ENCODE measurements around the gene SPATA33.
A peak's percentile ranks its signal among the peaks of the same experiment; 100 is the strongest.
"Not testable (repeated sequence)": the region's sequence is repeated elsewhere in the genome, so short reads cannot be mapped to it uniquely, and the experiment has no call there.

The SPATA33 gene

DNA sequence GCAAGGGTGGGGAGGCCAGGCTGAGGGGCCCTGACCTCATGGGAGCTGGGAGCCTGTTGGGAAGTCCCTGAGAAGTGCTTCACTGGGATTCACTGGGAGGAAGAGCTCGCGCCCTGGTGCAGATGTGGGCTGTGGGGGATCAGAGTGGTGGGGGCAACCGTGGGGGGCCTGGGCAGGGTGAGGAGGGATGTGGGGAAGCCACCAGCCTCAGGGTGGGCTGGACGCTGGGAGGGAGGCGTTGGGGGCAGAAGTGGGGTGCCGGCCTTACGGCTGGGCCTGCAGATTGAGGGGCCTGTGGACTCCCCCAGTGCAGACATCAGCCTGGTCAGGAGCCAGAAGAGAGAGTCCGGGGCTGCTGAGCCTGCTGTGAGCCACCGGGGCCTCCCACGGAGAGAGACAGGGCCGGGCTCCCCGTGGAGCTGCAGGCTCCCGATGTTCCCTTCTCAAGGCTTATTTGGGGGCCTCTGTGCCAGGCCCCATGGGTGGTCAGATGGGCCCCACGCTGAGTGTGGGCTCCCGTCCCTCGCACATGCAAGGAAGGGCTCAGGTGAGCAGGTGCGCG, 36.4 kb upstream of the SPATA33 start:
- no peak for DNase-seq (ENCODE audit: low read depth)
- TF ChIP-seq, protein P1, sequence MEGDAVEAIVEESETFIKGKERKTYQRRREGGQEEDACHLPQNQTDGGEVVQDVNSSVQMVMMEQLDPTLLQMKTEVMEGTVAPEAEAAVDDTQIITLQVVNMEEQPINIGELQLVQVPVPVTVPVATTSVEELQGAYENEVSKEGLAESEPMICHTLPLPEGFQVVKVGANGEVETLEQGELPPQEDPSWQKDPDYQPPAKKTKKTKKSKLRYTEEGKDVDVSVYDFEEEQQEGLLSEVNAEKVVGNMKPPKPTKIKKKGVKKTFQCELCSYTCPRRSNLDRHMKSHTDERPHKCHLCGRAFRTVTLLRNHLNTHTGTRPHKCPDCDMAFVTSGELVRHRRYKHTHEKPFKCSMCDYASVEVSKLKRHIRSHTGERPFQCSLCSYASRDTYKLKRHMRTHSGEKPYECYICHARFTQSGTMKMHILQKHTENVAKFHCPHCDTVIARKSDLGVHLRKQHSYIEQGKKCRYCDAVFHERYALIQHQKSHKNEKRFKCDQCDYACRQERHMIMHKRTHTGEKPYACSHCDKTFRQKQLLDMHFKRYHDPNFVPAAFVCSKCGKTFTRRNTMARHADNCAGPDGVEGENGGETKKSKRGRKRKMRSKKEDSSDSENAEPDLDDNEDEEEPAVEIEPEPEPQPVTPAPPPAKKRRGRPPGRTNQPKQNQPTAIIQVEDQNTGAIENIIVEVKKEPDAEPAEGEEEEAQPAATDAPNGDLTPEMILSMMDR (conservative IDR thresholded peaks at IDR 0.05; ENCODE audit: low read depth, low read length): no peak
- no peak overlapping the region for H3K4me3 ChIP-seq (ENCODE audit: low read length)

DNA sequence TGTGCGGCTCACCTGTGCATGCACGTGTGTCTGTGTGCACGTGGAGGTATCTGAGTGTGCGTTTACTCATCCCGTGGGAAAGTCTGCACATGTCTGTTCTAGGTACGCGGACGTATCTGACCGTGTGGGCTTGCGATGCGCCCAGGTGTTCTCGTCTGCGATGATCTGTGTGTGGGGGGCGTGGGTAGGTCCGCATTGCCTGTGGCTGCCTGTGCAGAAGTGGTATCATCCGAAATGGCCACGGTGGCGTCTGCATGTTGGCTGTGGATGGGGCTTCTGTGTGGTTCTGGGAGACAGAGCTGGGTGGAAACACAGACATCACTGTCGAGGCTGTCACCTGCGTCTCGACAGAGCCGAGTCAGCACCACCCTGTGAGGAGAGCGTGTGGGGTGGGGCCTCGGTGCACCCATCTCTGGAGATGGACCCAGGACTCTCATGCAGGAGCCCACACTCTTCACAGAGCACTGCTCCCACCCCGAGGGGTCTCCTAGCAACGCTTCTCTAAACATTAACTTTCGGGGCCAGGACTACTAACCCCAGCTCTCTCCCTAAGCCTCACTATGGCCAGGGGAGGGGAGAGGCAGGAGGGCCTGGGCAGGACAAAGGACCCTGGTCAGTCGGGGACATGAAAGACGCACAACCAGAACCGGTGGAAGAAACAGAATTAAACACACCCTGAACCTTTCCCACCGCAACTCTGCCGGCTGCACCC, 35.8 kb upstream of the SPATA33 start:
- TF ChIP-seq, protein P1 (conservative IDR thresholded peaks at IDR 0.05; ENCODE audit: low read depth, low read length): no peak
- no peak for DNase-seq (ENCODE audit: low read depth)
- H3K4me3 ChIP-seq (ENCODE audit: low read length): no peak overlapping the region

GRCh38 chr16:89623511-89624261, 34.0 kb upstream of the SPATA33 start:
- no peak overlapping the region for H3K4me3 ChIP-seq (ENCODE audit: low read length)
- TF ChIP-seq, protein P1 (conservative IDR thresholded peaks at IDR 0.05; ENCODE audit: low read depth, low read length): no peak
- DNase-seq (ENCODE audit: low read depth): no peak

- H3K4me3 ChIP-seq (ENCODE audit: low read length): no peak overlapping the region
- TF ChIP-seq, protein P1 (conservative IDR thresholded peaks at IDR 0.05; ENCODE audit: low read depth, low read length): no peak
- no peak for DNase-seq (ENCODE audit: low read depth)
Observed at GRCh38 chr16:89624777-89625761, 32.6 kb upstream of the SPATA33 start.

DNA sequence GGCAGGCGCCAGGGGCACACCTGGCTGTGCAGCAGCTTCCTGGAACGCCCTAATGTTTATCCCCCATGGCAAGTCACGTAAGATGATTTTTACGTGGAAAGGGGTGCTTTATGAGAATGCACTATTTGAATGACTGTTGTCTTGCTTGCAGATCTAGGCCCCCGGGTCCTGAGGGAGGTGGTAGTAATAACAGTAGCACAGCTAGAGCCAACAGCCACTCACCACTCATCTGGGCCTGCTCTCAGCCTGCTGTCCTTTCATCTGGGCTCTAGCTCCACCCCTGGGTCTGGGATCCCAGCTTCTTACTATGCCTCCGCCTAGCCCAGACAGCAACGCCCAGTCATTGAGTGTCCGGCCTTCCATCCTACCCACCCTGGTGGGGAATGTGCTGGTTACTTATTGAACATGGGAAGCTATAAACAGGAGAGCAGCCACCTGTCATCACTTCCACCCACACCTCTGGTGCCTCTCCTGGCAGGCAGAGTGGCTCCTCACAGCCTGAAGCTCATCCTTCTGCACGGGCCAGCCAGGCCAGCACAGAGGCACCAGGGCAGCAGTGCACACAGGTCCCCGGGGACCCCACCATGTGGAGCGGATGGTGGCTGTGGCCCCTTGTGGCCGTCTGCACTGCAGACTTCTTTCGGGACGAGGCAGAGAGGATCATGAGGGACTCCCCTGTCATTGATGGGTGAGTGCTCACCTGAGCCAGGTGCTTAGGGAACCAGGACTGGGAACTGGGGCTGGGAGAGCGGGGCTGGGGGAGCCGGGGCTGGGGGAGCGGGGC, 27.6 kb upstream of the SPATA33 start:
- no peak for DNase-seq (ENCODE audit: low read depth)
- no peak overlapping the region for H3K4me3 ChIP-seq (ENCODE audit: low read length)
- TF ChIP-seq, protein P1 (conservative IDR thresholded peaks at IDR 0.05; ENCODE audit: low read depth, low read length): no peak

GRCh38 chr16:89633064-89633631, 24.5 kb upstream of the SPATA33 start:
- TF ChIP-seq, protein P1 (conservative IDR thresholded peaks at IDR 0.05; ENCODE audit: low read depth, low read length): no peak
- DNase-seq (ENCODE audit: low read depth): peak; percentile 19
- no peak overlapping the region for H3K4me3 ChIP-seq (ENCODE audit: low read length)

- DNase-seq (ENCODE audit: low read depth); H3K4me3 ChIP-seq (ENCODE audit: low read length): not testable (repeated sequence)
Observed at GRCh38 chr16:89634463-89635385, 22.9 kb upstream of the SPATA33 start.
